Neural cell (in vitro differentiated cells): ENCODE measurements around the gene ZBTB37.

Experiments used
- CTCF ChIP-seq: fragments of 450-650 bp; IDR thresholded peaks from 2 replicates; pipeline ENCODE4 v1.5.1; 2014; ENCODE audit warnings: antibody characterized with exemption, mild to moderate bottlenecking, moderate library complexity; ENCODE audit not compliant: poor library complexity, severe bottlenecking
- EP300 ChIP-seq: fragments of 450-650 bp; conservative IDR thresholded peaks from 2 replicates; pipeline ENCODE4 v1.6.1; 2014; ENCODE audit warnings: antibody characterized with exemption, mild to moderate bottlenecking, moderate library complexity; ENCODE audit not compliant: poor library complexity, severe bottlenecking
- EZH2 ChIP-seq: fragments of 200-600, 300-800 bp; shearing (Covaris generic), sonication (generic); IDR thresholded peaks from 2 replicates; pipeline ENCODE4 v1.6.1; 2014; ENCODE audit warnings: antibody characterized with exemption, low read length, borderline replicate concordance, mild to moderate bottlenecking; ENCODE audit not compliant: insufficient read depth, poor library complexity, severe bottlenecking
- MXI1 ChIP-seq: fragments of 450-650 bp; conservative IDR thresholded peaks from 2 replicates; pipeline ENCODE4 v1.6.1; 2014; ENCODE audit warnings: antibody characterized with exemption, mild to moderate bottlenecking; ENCODE audit not compliant: poor library complexity, severe bottlenecking
- POLR2AphosphoS5 ChIP-seq: IDR thresholded peaks from 2 replicates; pipeline ENCODE4 v1.6.1; 2012
- RAD21 ChIP-seq: fragments of 450-650 bp; conservative IDR thresholded peaks from 2 replicates; pipeline ENCODE4 v1.6.1; 2014; ENCODE audit warnings: antibody characterized with exemption, mild to moderate bottlenecking, moderate library complexity
- SMC3 ChIP-seq: fragments of 450-650 bp; conservative IDR thresholded peaks from 2 replicates; pipeline ENCODE4 v1.6.1; 2014; ENCODE audit warnings: antibody characterized with exemption, mild to moderate bottlenecking, moderate library complexity; ENCODE audit not compliant: poor library complexity
- TAF1 ChIP-seq: IDR thresholded peaks from 2 replicates; pipeline ENCODE4 v1.6.1; 2012; ENCODE audit warnings: low read depth
- TF ChIP-seq, protein P1 (sequence below): IDR thresholded peaks from 2 replicates; pipeline ENCODE4 v1.6.1; 2012; ENCODE audit warnings: borderline replicate concordance

DNA sequence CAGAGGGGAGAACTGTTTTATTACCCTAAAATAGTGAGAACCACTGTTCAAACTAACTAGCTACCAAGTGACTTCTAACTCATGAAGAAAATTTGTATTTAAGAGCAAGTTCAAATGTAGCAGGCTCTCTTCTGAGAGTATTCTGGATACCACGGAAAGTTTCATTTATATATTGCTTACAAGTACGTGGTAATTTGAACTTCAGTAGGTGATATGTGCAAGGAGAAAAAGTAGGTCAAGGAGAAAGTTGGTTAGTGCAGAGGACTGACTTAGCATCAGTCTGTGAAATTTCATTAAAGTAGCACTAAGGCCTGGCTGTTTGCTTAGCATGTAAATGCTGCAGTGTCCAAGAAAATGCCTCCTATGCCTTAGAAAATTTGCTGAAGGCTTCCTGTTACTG is 32.2 kb downstream of the ZBTB37 start:
- TF ChIP-seq CTCF (no peak), MXI1 (no peak), SMC3 (no peak), EZH2 (no peak), EP300 (no peak), RAD21 (no peak), POLR2AphosphoS5 (no peak), TAF1 (no peak)
- TF ChIP-seq, protein P1, sequence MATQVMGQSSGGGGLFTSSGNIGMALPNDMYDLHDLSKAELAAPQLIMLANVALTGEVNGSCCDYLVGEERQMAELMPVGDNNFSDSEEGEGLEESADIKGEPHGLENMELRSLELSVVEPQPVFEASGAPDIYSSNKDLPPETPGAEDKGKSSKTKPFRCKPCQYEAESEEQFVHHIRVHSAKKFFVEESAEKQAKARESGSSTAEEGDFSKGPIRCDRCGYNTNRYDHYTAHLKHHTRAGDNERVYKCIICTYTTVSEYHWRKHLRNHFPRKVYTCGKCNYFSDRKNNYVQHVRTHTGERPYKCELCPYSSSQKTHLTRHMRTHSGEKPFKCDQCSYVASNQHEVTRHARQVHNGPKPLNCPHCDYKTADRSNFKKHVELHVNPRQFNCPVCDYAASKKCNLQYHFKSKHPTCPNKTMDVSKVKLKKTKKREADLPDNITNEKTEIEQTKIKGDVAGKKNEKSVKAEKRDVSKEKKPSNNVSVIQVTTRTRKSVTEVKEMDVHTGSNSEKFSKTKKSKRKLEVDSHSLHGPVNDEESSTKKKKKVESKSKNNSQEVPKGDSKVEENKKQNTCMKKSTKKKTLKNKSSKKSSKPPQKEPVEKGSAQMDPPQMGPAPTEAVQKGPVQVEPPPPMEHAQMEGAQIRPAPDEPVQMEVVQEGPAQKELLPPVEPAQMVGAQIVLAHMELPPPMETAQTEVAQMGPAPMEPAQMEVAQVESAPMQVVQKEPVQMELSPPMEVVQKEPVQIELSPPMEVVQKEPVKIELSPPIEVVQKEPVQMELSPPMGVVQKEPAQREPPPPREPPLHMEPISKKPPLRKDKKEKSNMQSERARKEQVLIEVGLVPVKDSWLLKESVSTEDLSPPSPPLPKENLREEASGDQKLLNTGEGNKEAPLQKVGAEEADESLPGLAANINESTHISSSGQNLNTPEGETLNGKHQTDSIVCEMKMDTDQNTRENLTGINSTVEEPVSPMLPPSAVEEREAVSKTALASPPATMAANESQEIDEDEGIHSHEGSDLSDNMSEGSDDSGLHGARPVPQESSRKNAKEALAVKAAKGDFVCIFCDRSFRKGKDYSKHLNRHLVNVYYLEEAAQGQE = no peak
